HG02610 (cell line): ENCODE results near the gene NEK3.
"Not testable (repeated sequence)": the region's sequence is repeated elsewhere in the genome, so short reads cannot be mapped to it uniquely, and the experiment has no call there.

Experiments
- ATAC-seq: cut with Tn5 transposase; IDR thresholded peaks from one replicate; pipeline ENCODE4 v1.9.1; 2021; ENCODE audit warnings: mild to moderate bottlenecking, moderate library complexity; ENCODE audit not compliant: unreplicated experiment

NEK3 gene

GRCh38 chr13:52159159-52159982, at the start of gene NEK3:
NEK3 (minus strand) TSS chr13:52159597; CDS start chr13:52156191, 3,406 bp downstream.
- peak; percentile 80 for ATAC-seq

GRCh38 chr13:52208384-52208783, 49.0 kb upstream of the NEK3 start:
- ATAC-seq, result not testable (repeated sequence)

- not testable (repeated sequence) for ATAC-seq
These were observed 48.5 kb upstream of the NEK3 start for GRCh38 chr13:52207896-52208295.

- not testable (repeated sequence) for ATAC-seq
These were observed 47.9 kb upstream of the NEK3 start for GRCh38 chr13:52207337-52207736.

GRCh38 chr13:52204546-52204945, 45.1 kb upstream of the NEK3 start:
- ATAC-seq, result not testable (repeated sequence)

GRCh38 chr13:52203864-52204263, 44.5 kb upstream of the NEK3 start:
- ATAC-seq, result not testable (repeated sequence)

GRCh38 chr13:52202506-52202905, 43.1 kb upstream of the NEK3 start:
- not testable (repeated sequence) for ATAC-seq

GRCh38 chr13:52201439-52202193, 42.2 kb upstream of the NEK3 start:
- ATAC-seq, result peak; percentile 43

- peak; percentile 55 for ATAC-seq
These were observed 36.0 kb upstream of the NEK3 start for GRCh38 chr13:52195401-52195837.

GRCh38 chr13:52194184-52194868, 34.9 kb upstream of the NEK3 start:
- peak; percentile 80 for ATAC-seq

- not testable (repeated sequence) for ATAC-seq
These were observed 34.3 kb upstream of the NEK3 start for GRCh38 chr13:52193587-52194183.

GRCh38 chr13:52187424-52188187, 28.2 kb upstream of the NEK3 start:
- ATAC-seq, result peak; percentile 89

GRCh38 chr13:52187029-52187423, 27.6 kb upstream of the NEK3 start:
- ATAC-seq, result peak; percentile 11

GRCh38 chr13:52181316-52181954, 22.0 kb upstream of the NEK3 start:
- ATAC-seq, result peak; percentile 75

GRCh38 chr13:52179925-52180324, 20.5 kb upstream of the NEK3 start:
- no peak for ATAC-seq

- ATAC-seq, result no peak
These were observed 17.9 kb upstream of the NEK3 start for GRCh38 chr13:52177276-52177675.

- ATAC-seq, result not testable (repeated sequence)
These were observed 14.6 kb upstream of the NEK3 start for GRCh38 chr13:52173970-52174369.

GRCh38 chr13:52173373-52173772, 14.0 kb upstream of the NEK3 start:
- ATAC-seq, result no peak

GRCh38 chr13:52171686-52172085, 12.3 kb upstream of the NEK3 start:
- not testable (repeated sequence) for ATAC-seq
